ENCODE results near the gene FBXW11.

DNA sequence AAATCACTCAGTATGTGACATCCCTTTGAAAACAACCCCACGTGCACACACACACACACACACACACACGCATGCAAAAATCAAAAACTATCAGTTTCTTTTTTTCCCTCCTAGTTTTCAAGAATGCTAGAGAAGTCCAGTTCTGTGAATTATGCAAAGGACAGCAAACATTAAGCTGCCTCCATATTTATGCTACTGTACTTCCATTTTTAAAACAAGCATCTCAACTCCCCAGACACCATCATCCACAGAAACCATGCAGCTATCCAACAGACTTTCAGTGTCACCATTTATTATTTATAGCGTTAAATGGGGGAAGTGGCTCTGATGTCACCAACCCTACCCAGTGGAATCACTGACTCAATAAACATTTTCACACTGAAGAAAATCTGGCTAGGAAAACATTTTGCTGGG is 1.6 kb downstream of the FBXW11 start:
- TF ChIP-seq POLR2A (IDR thresholded peaks at IDR 0.05): no peak
- TF ChIP-seq, protein P1, sequence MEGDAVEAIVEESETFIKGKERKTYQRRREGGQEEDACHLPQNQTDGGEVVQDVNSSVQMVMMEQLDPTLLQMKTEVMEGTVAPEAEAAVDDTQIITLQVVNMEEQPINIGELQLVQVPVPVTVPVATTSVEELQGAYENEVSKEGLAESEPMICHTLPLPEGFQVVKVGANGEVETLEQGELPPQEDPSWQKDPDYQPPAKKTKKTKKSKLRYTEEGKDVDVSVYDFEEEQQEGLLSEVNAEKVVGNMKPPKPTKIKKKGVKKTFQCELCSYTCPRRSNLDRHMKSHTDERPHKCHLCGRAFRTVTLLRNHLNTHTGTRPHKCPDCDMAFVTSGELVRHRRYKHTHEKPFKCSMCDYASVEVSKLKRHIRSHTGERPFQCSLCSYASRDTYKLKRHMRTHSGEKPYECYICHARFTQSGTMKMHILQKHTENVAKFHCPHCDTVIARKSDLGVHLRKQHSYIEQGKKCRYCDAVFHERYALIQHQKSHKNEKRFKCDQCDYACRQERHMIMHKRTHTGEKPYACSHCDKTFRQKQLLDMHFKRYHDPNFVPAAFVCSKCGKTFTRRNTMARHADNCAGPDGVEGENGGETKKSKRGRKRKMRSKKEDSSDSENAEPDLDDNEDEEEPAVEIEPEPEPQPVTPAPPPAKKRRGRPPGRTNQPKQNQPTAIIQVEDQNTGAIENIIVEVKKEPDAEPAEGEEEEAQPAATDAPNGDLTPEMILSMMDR (IDR thresholded peaks at IDR 0.05): no peak
